H9 (cell line): Measurements from ENCODE around the gene EHBP1L1. TPM values are rescaled to one million over a fixed set of nuclear protein-coding genes. Genes with fewer than 3 reads are reported as not detected.

ENCODE experiments used
- DNase-seq: peaks from one replicate; pipeline ENCODE4 v3.0.0-alpha.2; 2017
- H2AFZ ChIP-seq: one replicate; pipeline ENCODE4 v1.6.1; 2013; ENCODE audit warnings: mild to moderate bottlenecking, low read length, control low read depth, moderate library complexity
- H2AK5ac ChIP-seq: 2 replicates; pipeline ENCODE4 v1.6.1; 2013; ENCODE audit warnings: low read length, control low read depth, mixed read lengths; ENCODE audit not compliant: insufficient read length
- H2BK120ac ChIP-seq: one replicate; pipeline ENCODE4 v1.6.1; 2013; ENCODE audit warnings: low read depth, mild to moderate bottlenecking, low read length, control low read depth, inconsistent platforms; ENCODE audit not compliant: poor library complexity, severe bottlenecking
- H2BK12ac ChIP-seq: 2 replicates; pipeline ENCODE4 v1.6.1; 2013; ENCODE audit warnings: low read length, control low read depth, mixed read lengths, low read depth; ENCODE audit not compliant: insufficient read length
- H2BK15ac ChIP-seq: 2 replicates; pipeline ENCODE4 v1.6.1; 2013; ENCODE audit warnings: low read depth, low read length, control low read depth
- H2BK20ac ChIP-seq: one replicate; pipeline ENCODE4 v1.6.1; 2013; ENCODE audit warnings: low read depth, mild to moderate bottlenecking, low read length, control low read depth, inconsistent platforms; ENCODE audit not compliant: poor library complexity, severe bottlenecking
- H2BK5ac ChIP-seq: 2 replicates; pipeline ENCODE4 v1.6.1; 2013; ENCODE audit warnings: low read length, control low read depth, mixed read lengths; ENCODE audit not compliant: insufficient read length
- H3K14ac ChIP-seq: 2 replicates; pipeline ENCODE4 v1.6.1; 2013; ENCODE audit warnings: low read length, control low read depth; ENCODE audit not compliant: insufficient read depth
- H3K18ac ChIP-seq: 2 replicates; pipeline ENCODE4 v1.6.1; 2013; ENCODE audit warnings: low read depth, mild to moderate bottlenecking, mixed read lengths, low read length, control low read depth; ENCODE audit not compliant: insufficient read length
- H3K23ac ChIP-seq: 2 replicates; pipeline ENCODE4 v1.6.1; 2013; ENCODE audit warnings: low read length, control low read depth, mixed read lengths, low read depth; ENCODE audit not compliant: insufficient read length
- H3K23me2 ChIP-seq: 2 replicates; pipeline ENCODE4 v1.6.1; 2013; ENCODE audit warnings: low read depth, mild to moderate bottlenecking, mixed read lengths, low read length, control low read depth; ENCODE audit not compliant: insufficient read length, poor library complexity, severe bottlenecking
- H3K27ac ChIP-seq: 2 replicates; pipeline ENCODE4 v1.5.1; 2013; ENCODE audit warnings: low read length, control low read depth, mixed read lengths, low read depth; ENCODE audit not compliant: insufficient read length
- H3K27me3 ChIP-seq: 2 replicates; pipeline ENCODE4 v1.6.1; 2013; ENCODE audit warnings: low read length, control low read depth, inconsistent platforms; ENCODE audit not compliant: insufficient read depth
- H3K4ac ChIP-seq: 2 replicates; pipeline ENCODE4 v1.6.1; 2013; ENCODE audit warnings: low read depth, mild to moderate bottlenecking, control low read depth, inconsistent platforms, low read length, moderate library complexity
- H3K4me1 ChIP-seq: 2 replicates; pipeline ENCODE4 v1.6.1; 2013; ENCODE audit warnings: low read length, control low read depth, inconsistent platforms; ENCODE audit not compliant: insufficient read depth
- H3K4me2 ChIP-seq: 2 replicates; pipeline ENCODE4 v1.6.1; 2013; ENCODE audit warnings: low read length, control low read depth, mixed read lengths; ENCODE audit not compliant: insufficient read length, insufficient read depth
- H3K56ac ChIP-seq: 2 replicates; pipeline ENCODE4 v1.6.1; 2013; ENCODE audit warnings: low read depth, mild to moderate bottlenecking, mixed read lengths, low read length, control low read depth; ENCODE audit not compliant: insufficient read length
- H3K79me1 ChIP-seq: 2 replicates; pipeline ENCODE4 v1.6.1; 2013; ENCODE audit warnings: low read depth, mild to moderate bottlenecking, moderate library complexity, low read length, control low read depth, inconsistent platforms; ENCODE audit not compliant: insufficient read depth, poor library complexity, severe bottlenecking
- H3K79me2 ChIP-seq: 2 replicates; pipeline ENCODE4 v1.6.1; 2013; ENCODE audit warnings: low read length, control low read depth, inconsistent platforms; ENCODE audit not compliant: insufficient read depth
- H3K9ac ChIP-seq: 2 replicates; pipeline ENCODE4 v1.6.1; 2013; ENCODE audit warnings: low read length, control low read depth, mixed read lengths; ENCODE audit not compliant: insufficient read length; ENCODE audit errors: extremely low read depth
- H3K9me3 ChIP-seq: one replicate; pipeline ENCODE4 v1.6.1; 2013; ENCODE audit warnings: low read depth, low read length, inconsistent platforms; ENCODE audit not compliant: control insufficient read depth
- H3T11ph ChIP-seq: one replicate; pipeline ENCODE4 v1.6.1; 2013; ENCODE audit warnings: mild to moderate bottlenecking, low read length, control low read depth, inconsistent platforms
- H4K20me1 ChIP-seq: one replicate; pipeline ENCODE4 v1.6.1; 2013; ENCODE audit not compliant: control insufficient read depth, insufficient read length, insufficient read depth
- H4K5ac ChIP-seq: 2 replicates; pipeline ENCODE4 v1.6.1; 2013; ENCODE audit warnings: low read depth, mild to moderate bottlenecking, mixed read lengths, low read length, control low read depth; ENCODE audit not compliant: insufficient read length
- H4K8ac ChIP-seq: replicated peaks from 2 replicates; pipeline ENCODE4 v1.6.1; 2013; ENCODE audit warnings: low read length, control low read depth, mixed read lengths, low read depth; ENCODE audit not compliant: insufficient read length
- H4K91ac ChIP-seq: 2 replicates; pipeline ENCODE4 v1.6.1; 2013; ENCODE audit warnings: low read depth, mild to moderate bottlenecking, moderate library complexity, mixed read lengths, low read length, control low read depth; ENCODE audit not compliant: insufficient read length
- H3K27ac Mint-ChIP-seq, 3 experiments: 2 replicates in 2 of 3; 3 replicates in 1 of 3; pipeline ENCODE4 v1.8.0; 2020 to 2021; ENCODE audit warnings: mixed read lengths in 3 of 3, mild to moderate bottlenecking in 1 of 3, moderate library complexity in 1 of 3
- H3K27me3 Mint-ChIP-seq: 2 replicates; pipeline ENCODE4 v1.8.0; 2021; ENCODE audit warnings: low read depth, mild to moderate bottlenecking, moderate library complexity, mixed read lengths
- H3K36me3 Mint-ChIP-seq, 3 experiments: 2 replicates in 2 of 3; 3 replicates in 1 of 3; pipeline ENCODE4 v1.8.0; 2020 to 2021; ENCODE audit warnings: low read depth in 3 of 3, mixed read lengths in 3 of 3; ENCODE audit not compliant: insufficient read depth in 1 of 3
- H3K4me1 Mint-ChIP-seq, 2 experiments: 2 replicates each; pipeline ENCODE4 v1.8.0; 2020; ENCODE audit warnings: mixed read lengths in 2 of 2
- H3K4me3 Mint-ChIP-seq, 2 experiments: 2 replicates in 1 of 2; 3 replicates in 1 of 2; pipeline ENCODE4 v1.8.0; 2020 to 2021; ENCODE audit warnings: mild to moderate bottlenecking in 2 of 2, mixed read lengths in 2 of 2, moderate library complexity in 1 of 2
- H3K9me3 Mint-ChIP-seq, 2 experiments: 2 replicates in 1 of 2; 3 replicates in 1 of 2; pipeline ENCODE4 v1.8.0; 2020; ENCODE audit warnings: mild to moderate bottlenecking in 2 of 2, mixed read lengths in 2 of 2, moderate library complexity in 1 of 2
- WGBS: extraction: QIAGEN DNeasy Blood & Tissue Kit; methylation state at CpG from one replicate; pipeline ENCODE4 v1.1.7; 2013; ENCODE audit warnings: missing lambda C conversion rate, low lambda C conversion rate, mixed read lengths; ENCODE audit not compliant: insufficient read length; ENCODE audit errors: extremely low coverage; 5-methylcytosine and 5-hydroxymethylcytosine counted together
- total RNA-seq: library from RNA; stranded (reverse); gene quantifications from 2 replicates; pipeline ENCODE4 v1.2.1, GENCODE V29; 2021
- TF ChIP-seq, protein P1 (sequence below): fragments of 200-600 bp; sonication (generic); conservative IDR thresholded peaks from 3 replicates; pipeline ENCODE4 v1.8.0; 2021; ENCODE audit warnings: antibody characterized with exemption, mild to moderate bottlenecking

EHBP1L1 gene
- total RNA-seq, 1 experiment from 2014 or later = 13.8 TPM

GRCh38 chr11:65551572-65552387, 24.1 kb upstream of the EHBP1L1 start:
- Histone ChIP-seq H2AK5ac (no peak overlapping the region), H4K91ac (no peak overlapping the region), H3T11ph (no peak overlapping the region), H3K4me1 (peaks cover 6% of the 10 kb centered on the region; the same call in 1 of the 2 replicates), H2BK15ac (no peak overlapping the region), H3K79me2 (no peaks in the 10 kb centered on the region), H4K20me1 (no peaks in the 10 kb centered on the region), H2BK120ac (no peak overlapping the region), H3K23me2 (no peaks in the 10 kb centered on the region), H3K27ac (no peak overlapping the region), H3K27me3 (no peaks in the 10 kb centered on the region; the same call in 1 of the 2 replicates), H4K8ac (no peak overlapping the region), H3K56ac (no peak overlapping the region), H3K18ac (no peak overlapping the region), H3K79me1 (no peaks in the 10 kb centered on the region), H3K23ac (no peak overlapping the region), H3K4me2 (no peak overlapping the region), H3K14ac (no peak overlapping the region), H2AFZ (no peak overlapping the region), H4K5ac (no peak overlapping the region), H3K4ac (no peak overlapping the region), H2BK12ac (no peak overlapping the region), H3K9me3 (no peaks in the 10 kb centered on the region), H2BK20ac (no peak overlapping the region), H2BK5ac (no peak overlapping the region), H3K9ac (no peak overlapping the region)
- no CpG with 5 or more reads among the region's 17 CpGs for WGBS
- DNase-seq = peak; percentile 83
- H3K27ac Mint-ChIP-seq = no peak overlapping the region; a peak in 2 of 7 replicates
- H3K9me3 Mint-ChIP-seq = no peaks in the 10 kb centered on the region; a peak in 1 of 5 replicates
- TF ChIP-seq, protein P1, sequence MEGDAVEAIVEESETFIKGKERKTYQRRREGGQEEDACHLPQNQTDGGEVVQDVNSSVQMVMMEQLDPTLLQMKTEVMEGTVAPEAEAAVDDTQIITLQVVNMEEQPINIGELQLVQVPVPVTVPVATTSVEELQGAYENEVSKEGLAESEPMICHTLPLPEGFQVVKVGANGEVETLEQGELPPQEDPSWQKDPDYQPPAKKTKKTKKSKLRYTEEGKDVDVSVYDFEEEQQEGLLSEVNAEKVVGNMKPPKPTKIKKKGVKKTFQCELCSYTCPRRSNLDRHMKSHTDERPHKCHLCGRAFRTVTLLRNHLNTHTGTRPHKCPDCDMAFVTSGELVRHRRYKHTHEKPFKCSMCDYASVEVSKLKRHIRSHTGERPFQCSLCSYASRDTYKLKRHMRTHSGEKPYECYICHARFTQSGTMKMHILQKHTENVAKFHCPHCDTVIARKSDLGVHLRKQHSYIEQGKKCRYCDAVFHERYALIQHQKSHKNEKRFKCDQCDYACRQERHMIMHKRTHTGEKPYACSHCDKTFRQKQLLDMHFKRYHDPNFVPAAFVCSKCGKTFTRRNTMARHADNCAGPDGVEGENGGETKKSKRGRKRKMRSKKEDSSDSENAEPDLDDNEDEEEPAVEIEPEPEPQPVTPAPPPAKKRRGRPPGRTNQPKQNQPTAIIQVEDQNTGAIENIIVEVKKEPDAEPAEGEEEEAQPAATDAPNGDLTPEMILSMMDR = peak; percentile 74
- H3K4me3 Mint-ChIP-seq = peak overlapping the region in 1 of 2 experiments; percentile 56; a peak in 3 of 5 replicates
- no peaks in the 10 kb centered on the region for H3K36me3 Mint-ChIP-seq
- peaks cover 37 to 59% of the 10 kb centered on the region in 2 experiments for H3K4me1 Mint-ChIP-seq
- peaks cover 76% of the 10 kb centered on the region for H3K27me3 Mint-ChIP-seq
